B cell (primary cell): ENCODE measurements around the gene SLAIN2. TPM values are rescaled to one million over a fixed set of nuclear protein-coding genes. Genes with fewer than 3 reads are reported as not detected.

Experiments
- ATAC-seq: fragments of 200-7000 bp; cut with Tn5 transposase; one replicate; pipeline ENCODE4 v1.10.0; 2021; ENCODE audit warnings: low read depth, mild to moderate bottlenecking, moderate number of reproducible peaks, moderate library complexity
- CTCF ChIA-PET: fragments of 350-600 bp; sonication (Branson Sonifier 250); formaldehyde crosslinking; loops from one replicate; lab custom pipeline; 2021; ENCODE audit warnings: antibody characterized with exemption, inconsistent platforms; lab: Charles Lee
- POLR2A ChIA-PET: fragments of 350-600 bp; sonication (Branson Sonifier 250); formaldehyde crosslinking; loops from one replicate; lab custom pipeline; 2021; ENCODE audit warnings: antibody characterized with exemption; lab: Charles Lee
- DNase-seq: peaks from one replicate; pipeline ENCODE4 v3.0.0; 2013
- H2AFZ ChIP-seq: 2 replicates; pipeline ENCODE4 v1.6.1; 2012; ENCODE audit warnings: mild to moderate bottlenecking, low read depth, low read length; ENCODE audit not compliant: insufficient read depth, poor library complexity, severe bottlenecking
- H3K27ac ChIP-seq, 2 donors: 1 replicate in 1 of 2; 2 replicates in 1 of 2; pipeline ENCODE4 v1.5.1; 2012 to 2013; ENCODE audit warnings: low read length in 2 of 2, mild to moderate bottlenecking in 2 of 2, moderate library complexity in 1 of 2
- H3K27me3 ChIP-seq, 4 experiments: fragments of 200-600 bp in 1 of 4; sonication (generic) in 1 of 4; replicated peaks in 1 of 4; 1 replicate in 2 of 4; 2 replicates in 2 of 4; pipeline versions ENCODE4 v1.6.1 to v1.7.0; 2013 to 2016; ENCODE audit warnings: low read length in 3 of 4, mild to moderate bottlenecking in 2 of 4, mixed read lengths in 1 of 4, moderate library complexity in 1 of 4; ENCODE audit not compliant: insufficient read depth in 4 of 4, control insufficient read depth in 3 of 4; ENCODE audit errors: control extremely low read depth in 1 of 4
- H3K36me3 ChIP-seq, 2 experiments: replicated peaks in 1 of 2; 1 replicate in 1 of 2; 2 replicates in 1 of 2; pipeline versions ENCODE4 v1.6.1 to v1.7.1; 2013; ENCODE audit warnings: low read length in 1 of 2; ENCODE audit not compliant: insufficient read depth in 2 of 2, control insufficient read depth in 1 of 2; ENCODE audit errors: control extremely low read depth in 1 of 2, extremely low read depth in 1 of 2
- H3K4me1 ChIP-seq, 2 donors: fragments of 200-600 bp in 1 of 2; sonication (generic) in 1 of 2; 1 replicate in 1 of 2; 2 replicates in 1 of 2; pipeline versions ENCODE4 v1.5.1 to v1.6.1; 2013 to 2017; ENCODE audit warnings: low read length in 2 of 2; ENCODE audit not compliant: control insufficient read depth in 2 of 2, insufficient read depth in 2 of 2
- H3K4me2 ChIP-seq: replicated peaks from 2 replicates; pipeline ENCODE3; 2012; ENCODE audit warnings: mild to moderate bottlenecking, low read depth, low read length; ENCODE audit not compliant: poor library complexity, severe bottlenecking
- H3K4me3 ChIP-seq, 5 experiments: fragments of 200-600 bp in 1 of 5; sonication (generic) in 1 of 5; 1 replicate in 3 of 5; 2 replicates in 2 of 5; pipeline versions ENCODE4 v1.5.1 to v1.7.0; 2011 to 2016; ENCODE audit warnings: low read length in 4 of 5, mild to moderate bottlenecking in 4 of 5, low read depth in 2 of 5, control low read depth in 1 of 5, moderate library complexity in 1 of 5; ENCODE audit not compliant: insufficient read depth in 1 of 5; ENCODE audit errors: control extremely low read depth in 1 of 5, extremely low read depth in 1 of 5
- H3K79me2 ChIP-seq: fragments of 200-600 bp; sonication (generic); one replicate; pipeline ENCODE4 v1.6.0; 2016; ENCODE audit warnings: low read length; ENCODE audit not compliant: control insufficient read depth, insufficient read depth
- H3K9ac ChIP-seq: fragments of 200-600 bp; sonication (generic); 2 replicates; pipeline ENCODE4 v1.6.1; 2017; ENCODE audit warnings: mild to moderate bottlenecking, low read length, moderate library complexity
- H3K9me3 ChIP-seq, 3 donors: one replicate each; pipeline versions ENCODE4 v1.6.1 to v1.7.1; 2013; ENCODE audit warnings: low read length in 2 of 3; ENCODE audit not compliant: control insufficient read depth in 2 of 3, insufficient read depth in 1 of 3; ENCODE audit errors: control extremely low read depth in 1 of 3
- H4K20me1 ChIP-seq: 2 replicates; pipeline ENCODE4 v1.6.0; 2012; ENCODE audit warnings: mild to moderate bottlenecking, low read length; ENCODE audit not compliant: insufficient read depth, control insufficient read depth, poor library complexity, severe bottlenecking
- H3K27ac Mint-ChIP-seq: one replicate; pipeline ENCODE4 v1.8.0; 2021; ENCODE audit warnings: mixed read lengths
- H3K27me3 Mint-ChIP-seq: one replicate; pipeline ENCODE4 v1.8.0; 2021; ENCODE audit warnings: mixed read lengths
- H3K4me1 Mint-ChIP-seq: one replicate; pipeline ENCODE4 v1.8.0; 2021; ENCODE audit warnings: mixed read lengths
- H3K4me3 Mint-ChIP-seq: one replicate; pipeline ENCODE4 v1.8.0; 2021; ENCODE audit warnings: mixed read lengths
- H3K9me3 Mint-ChIP-seq: one replicate; pipeline ENCODE4 v1.8.0; 2022; ENCODE audit warnings: mixed read lengths; ENCODE audit not compliant: insufficient read depth
- CTCF ChIP-seq: fragments of 200-600 bp; IDR thresholded peaks from one replicate; pipeline ENCODE4 v1.8.0; 2022; ENCODE audit warnings: antibody characterized with exemption, mild to moderate bottlenecking
- EZH2 ChIP-seq: IDR thresholded peaks from 2 replicates; pipeline ENCODE4 v1.6.1; 2012; ENCODE audit warnings: borderline replicate concordance, low read depth, mild to moderate bottlenecking, moderate library complexity, low read length; ENCODE audit not compliant: insufficient read depth, poor library complexity, severe bottlenecking
- WGBS: methylation state at CpG from one replicate; pipeline ENCODE4 v1.1.5; 2013; ENCODE audit warnings: missing lambda C conversion rate; ENCODE audit not compliant: insufficient coverage; 5-methylcytosine and 5-hydroxymethylcytosine counted together
- intact Hi-C: fragments of 100-400 bp; cut with micrococcal nuclease; formaldehyde crosslinking; loops from one replicate; pipeline ENCODE4 v1.10.0; 2022
- polyA plus RNA-seq: library from polyadenylated mRNA; depleted of rRNA; stranded (reverse); fragments of >200 nt; gene quantifications from 2 replicates; pipeline ENCODE4 v1.2.3, GENCODE V29; 2012
- total RNA-seq, 2 donors: library from RNA; stranded (reverse); fragments of 120-200 nt in 1 of 2; gene quantifications; 1 replicate in 1 of 2; 2 replicates in 1 of 2; pipeline versions ENCODE4 v1.2.3 to v1.2.4, GENCODE V29; 2013 to 2022

The SLAIN2 gene
- total and polyA plus RNA-seq, 2 donors (not counting 1 experiment from before 2014, with no cell fraction given): 19.7 to 69.1 TPM

- Histone ChIP-seq H3K4me1 (no peaks in the 10 kb centered on the region), H2AFZ (no peak overlapping the region), H3K9me3 (no peaks in the 10 kb centered on the region), H3K36me3 (no peaks in the 10 kb centered on the region), H3K4me3 (no peak overlapping the region), H3K79me2 (no peaks in the 10 kb centered on the region), H3K4me2 (no peak overlapping the region), H3K9ac (no peak overlapping the region), H4K20me1 (no peaks in the 10 kb centered on the region), H3K27me3 (no peaks in the 10 kb centered on the region), H3K27ac (no peak overlapping the region)
- no peak for TF ChIP-seq EZH2
- TF ChIP-seq CTCF: no peak
- POLR2A ChIA-PET: no interaction called here
- DNase-seq: no peak
- no peak for ATAC-seq
- H3K27me3 Mint-ChIP-seq: no peaks in the 10 kb centered on the region
- no peaks in the 10 kb centered on the region for H3K9me3 Mint-ChIP-seq
- H3K27ac Mint-ChIP-seq: no peak overlapping the region
- H3K4me3 Mint-ChIP-seq: no peak overlapping the region
- H3K4me1 Mint-ChIP-seq: no peaks in the 10 kb centered on the region
- WGBS: 100% methylated on average over 2 of the region's 5 CpGs
- CTCF ChIA-PET: no interaction called here
- intact Hi-C loops: no loop called here
Measured at GRCh38 chr4:48334900-48335384, 6.4 kb upstream of the SLAIN2 start.

GRCh38 chr4:48336146-48336870 is 5.0 kb upstream of the SLAIN2 start:
- no peak for ATAC-seq
- TF ChIP-seq EZH2 (no peak), CTCF (no peak)
- Histone ChIP-seq H3K79me2 (no peaks in the 10 kb centered on the region), H2AFZ (no peak overlapping the region), H3K27ac (no peak overlapping the region), H3K27me3 (no peaks in the 10 kb centered on the region), H3K36me3 (no peaks in the 10 kb centered on the region), H3K4me3 (no peak overlapping the region), H4K20me1 (no peaks in the 10 kb centered on the region), H3K9ac (no peak overlapping the region), H3K4me2 (no peak overlapping the region), H3K9me3 (no peaks in the 10 kb centered on the region), H3K4me1 (peaks cover 5% of the 10 kb centered on the region in 2 donors)
- DNase-seq: no peak
- H3K27ac Mint-ChIP-seq: no peak overlapping the region
- H3K4me3 Mint-ChIP-seq: no peak overlapping the region
- WGBS: no CpG with 5 or more reads among the region's 3 CpGs
- CTCF ChIA-PET: no interaction called here
- H3K4me1 Mint-ChIP-seq: peaks cover 8% of the 10 kb centered on the region
- no peaks in the 10 kb centered on the region for H3K9me3 Mint-ChIP-seq
- intact Hi-C loops: no loop called here
- POLR2A ChIA-PET: no interaction called here
- H3K27me3 Mint-ChIP-seq: no peaks in the 10 kb centered on the region
